SU-DHL-6 (cell line): Measurements from ENCODE around the gene TRIM10.
A peak's percentile ranks its signal among the peaks of the same experiment; 100 is the strongest.

ENCODE experiments used
- H2AFZ ChIP-seq: fragments of 200-600 bp; sonication (generic); 2 replicates; pipeline ENCODE4 v1.6.1; 2014; ENCODE audit warnings: low read depth, mild to moderate bottlenecking, moderate library complexity, mixed read lengths, antibody characterized with exemption, low read length; ENCODE audit not compliant: severe bottlenecking
- H3F3A ChIP-seq: fragments of 200-600 bp; shearing (Covaris generic); 2 replicates; pipeline ENCODE4 v1.6.0; 2016; ENCODE audit warnings: antibody characterized with exemption, mild to moderate bottlenecking; ENCODE audit not compliant: insufficient read depth
- H3K27ac ChIP-seq: fragments of 200-600 bp; sonication (generic); 2 replicates; pipeline ENCODE4 v1.5.1; 2016; ENCODE audit warnings: low read depth, mild to moderate bottlenecking, low read length, moderate library complexity, mixed read lengths
- H3K27me3 ChIP-seq: fragments of 200-600 bp; sonication (generic), shearing (Covaris generic); 2 replicates; pipeline ENCODE4 v1.6.0; 2014; ENCODE audit warnings: mild to moderate bottlenecking, low read length
- H3K36me3 ChIP-seq: fragments of 200-600 bp; sonication (generic); 2 replicates; pipeline ENCODE4 v1.6.1; 2014; ENCODE audit warnings: mild to moderate bottlenecking, low read length, mixed read lengths
- H3K4me2 ChIP-seq: fragments of 300-600, 200-600 bp; shearing (Covaris generic), sonication (generic); 2 replicates; pipeline ENCODE4 v1.6.0; 2014; ENCODE audit warnings: low read length, low read depth, mild to moderate bottlenecking; ENCODE audit not compliant: poor library complexity, severe bottlenecking
- H3K4me3 ChIP-seq: fragments of 200-600 bp; sonication (generic); 2 replicates; pipeline ENCODE4 v1.5.1; 2014; ENCODE audit warnings: antibody characterized with exemption, low read length, mild to moderate bottlenecking, mixed read lengths; ENCODE audit not compliant: insufficient read depth, poor library complexity, severe bottlenecking
- H3K79me2 ChIP-seq: fragments of 200-600 bp; sonication (generic); 2 replicates; pipeline ENCODE4 v1.6.1; 2014; ENCODE audit warnings: mild to moderate bottlenecking, low read length, moderate library complexity; ENCODE audit not compliant: insufficient read depth
- H3K9ac ChIP-seq: fragments of 200-600 bp; sonication (generic); 2 replicates; pipeline ENCODE4 v1.7.0; 2014; ENCODE audit warnings: mild to moderate bottlenecking, low read length
- H3K9me2 ChIP-seq: fragments of 200-600 bp; sonication (generic); replicated peaks from 2 replicates; pipeline ENCODE4 v1.6.1; 2014; ENCODE audit warnings: low read length; ENCODE audit not compliant: insufficient read depth
- H3K9me3 ChIP-seq: fragments of 200-600 bp; sonication (generic); 2 replicates; pipeline ENCODE4 v1.6.1; 2014; ENCODE audit warnings: low read length, mixed read lengths; ENCODE audit not compliant: insufficient read depth
- H4K20me1 ChIP-seq: fragments of 200-600 bp; sonication (generic); 2 replicates; pipeline ENCODE4 v1.6.1; 2014; ENCODE audit warnings: low read depth, mild to moderate bottlenecking, antibody characterized with exemption, low read length, moderate library complexity, mixed read lengths
- CTCF ChIP-seq: fragments of 200-600 bp; sonication (generic); IDR thresholded peaks from one replicate; pipeline ENCODE4 v1.5.1; 2017; ENCODE audit warnings: antibody characterized with exemption, mild to moderate bottlenecking, low read length, moderate library complexity; ENCODE audit not compliant: insufficient read depth, poor library complexity, severe bottlenecking
- EZH2phosphoT487 ChIP-seq: fragments of 200-600 bp; sonication (generic), shearing (Covaris generic); conservative IDR thresholded peaks from 2 replicates; pipeline ENCODE4 v1.6.1; 2018; ENCODE audit warnings: mild to moderate bottlenecking, antibody characterized with exemption, low read length, moderate library complexity, mixed read lengths

The TRIM10 gene

GRCh38 chr6:30172681-30173080 lies 11.7 kb upstream of the TRIM10 start:
- H3K79me2 ChIP-seq, result no peaks in the 10 kb centered on the region
- no peaks in the 10 kb centered on the region for H3K36me3 ChIP-seq
- no peaks in the 10 kb centered on the region for H3K9me2 ChIP-seq
- H3K27me3 ChIP-seq, result no peaks in the 10 kb centered on the region
- no peak for TF ChIP-seq EZH2phosphoT487
- no peak for TF ChIP-seq CTCF
- H2AFZ ChIP-seq, result no peak overlapping the region
- no peak overlapping the region for H3K9ac ChIP-seq
- no peak overlapping the region for H3K27ac ChIP-seq
- H3K4me2 ChIP-seq, result no peak overlapping the region
- H3F3A ChIP-seq, result no peaks in the 10 kb centered on the region
- H3K9me3 ChIP-seq, result no peaks in the 10 kb centered on the region
- H4K20me1 ChIP-seq, result no peaks in the 10 kb centered on the region
- H3K4me3 ChIP-seq, result no peak overlapping the region

GRCh38 chr6:30171677-30172471 lies 10.9 kb upstream of the TRIM10 start:
- H3K27me3 ChIP-seq, result no peaks in the 10 kb centered on the region; the same call in 1 of the 2 replicates
- no peaks in the 10 kb centered on the region for H3K36me3 ChIP-seq
- H3K4me3 ChIP-seq, result no peak overlapping the region
- peak; percentile 13 for TF ChIP-seq CTCF
- TF ChIP-seq EZH2phosphoT487, result no peak
- H2AFZ ChIP-seq, result no peak overlapping the region
- no peaks in the 10 kb centered on the region for H3F3A ChIP-seq
- no peaks in the 10 kb centered on the region for H3K79me2 ChIP-seq
- no peaks in the 10 kb centered on the region for H3K9me2 ChIP-seq
- H3K27ac ChIP-seq, result no peak overlapping the region
- no peaks in the 10 kb centered on the region for H3K9me3 ChIP-seq
- H4K20me1 ChIP-seq, result no peaks in the 10 kb centered on the region
- no peak overlapping the region for H3K4me2 ChIP-seq
- H3K9ac ChIP-seq, result no peak overlapping the region

- Histone ChIP-seq H3K36me3 (no peaks in the 10 kb centered on the region), H3K27me3 (no peaks in the 10 kb centered on the region; the same call in 1 of the 2 replicates), H3K9me2 (no peaks in the 10 kb centered on the region), H2AFZ (no peak overlapping the region), H3F3A (no peaks in the 10 kb centered on the region), H3K79me2 (no peaks in the 10 kb centered on the region), H3K9ac (no peak overlapping the region), H3K9me3 (no peaks in the 10 kb centered on the region), H3K4me3 (no peak overlapping the region), H3K27ac (no peak overlapping the region), H4K20me1 (no peaks in the 10 kb centered on the region), H3K4me2 (no peak overlapping the region)
- no peak for TF ChIP-seq EZH2phosphoT487
- peak; percentile 98 for TF ChIP-seq CTCF
Observed at GRCh38 chr6:30169658-30170614, 8.9 kb upstream of the TRIM10 start.
